Uterus (tissue), 4 donors: Measurements from ENCODE around the gene JADE3. TPM values are rescaled to one million over a fixed set of nuclear protein-coding genes. Genes with fewer than 3 reads are reported as not detected.
A peak's percentile ranks its signal among the peaks of the same experiment; 100 is the strongest.

Experiments used
- DNase-seq, 2 donors: peaks; one replicate each; pipeline ENCODE4 v3.0.0-alpha.2; 2019 to 2020
- H3K27ac ChIP-seq, 2 donors: fragments of 200-600 bp; sonication (generic); 1 replicate in 1 of 2; 2 replicates in 1 of 2; pipeline ENCODE4 v1.5.1; 2016 to 2018
- H3K27me3 ChIP-seq, 2 donors: fragments of 200-600 bp; sonication (generic); one replicate each; pipeline ENCODE4 v1.5.1; 2018 to 2019; ENCODE audit warnings: control low read depth in 1 of 2
- H3K36me3 ChIP-seq, 2 donors: fragments of 200-600 bp; sonication (generic); one replicate each; pipeline ENCODE4 v1.5.1; 2019; ENCODE audit warnings: control low read depth in 1 of 2
- H3K4me1 ChIP-seq, 2 donors: fragments of 200-600 bp; sonication (generic); one replicate each; pipeline ENCODE4 v1.5.1; 2018 to 2019; ENCODE audit warnings: control low read depth in 1 of 2
- H3K4me3 ChIP-seq, 2 donors: fragments of 200-600 bp; sonication (generic); 1 replicate in 1 of 2; 2 replicates in 1 of 2; pipeline ENCODE4 v1.5.1; 2018 to 2019; ENCODE audit warnings: mild to moderate bottlenecking in 1 of 2
- H3K9me3 ChIP-seq, 2 donors: fragments of 200-600 bp; sonication (generic); one replicate each; pipeline ENCODE4 v1.5.1; 2019; ENCODE audit warnings: control low read depth in 1 of 2
- CTCF ChIP-seq, 4 experiments: fragments of 200-600 bp in 2 of 4; fragments of 450-650 bp in 2 of 4; sonication (generic) in 2 of 4; IDR thresholded peaks; one replicate each; pipeline ENCODE4 v1.5.1; 2016 to 2019; ENCODE audit warnings: antibody characterized with exemption in 4 of 4, mild to moderate bottlenecking in 2 of 4, moderate library complexity in 1 of 4
- POLR2A ChIP-seq, 2 donors: fragments of 450-650 bp; IDR thresholded peaks; one replicate each; pipeline ENCODE4 v1.6.1; 2016; ENCODE audit warnings: antibody characterized with exemption in 2 of 2, mild to moderate bottlenecking in 1 of 2, moderate library complexity in 1 of 2
- intact Hi-C: fragments of 100-400 bp; cut with DNase I; formaldehyde crosslinking; loops from one replicate; pipeline ENCODE4 v1.15.1; 2023; ENCODE audit warnings: low total_unique reads
- total RNA-seq, 4 donors: library from RNA; depleted of rRNA in 3 of 4; stranded (reverse); fragments of >200 nt in 3 of 4; gene quantifications; one replicate each; pipeline versions ENCODE4 v1.1.0 to v1.2.4, GENCODE V29; 2014 to 2023
- donor health status: DM: yes; HTN: yes; CAD: no.

Gene JADE3
- total RNA-seq, 4 donors from 2014 or later, result 6.9 to 15.5 (median 10.2) TPM

GRCh38 chrX:46903458-46904242, 8.6 kb upstream of the JADE3 start:
- DNase-seq, result peak; percentile 74 to 81
- Histone ChIP-seq H3K4me1 (no peaks in the 10 kb centered on the region), H3K27me3 (no peaks in the 10 kb centered on the region), H3K36me3 (no peaks in the 10 kb centered on the region), H3K27ac (no peak overlapping the region), H3K9me3 (no peaks in the 10 kb centered on the region), H3K4me3 (peak overlapping the region; percentile 20 to 35)
- intact Hi-C loops, result no loop called here
- TF ChIP-seq CTCF (IDR thresholded peaks at IDR 0.05) (peak; percentile 61 to 84 (median 65)), POLR2A (IDR thresholded peaks at IDR 0.05) (no peak)

GRCh38 chrX:46904626-46905025, 7.6 kb upstream of the JADE3 start:
- Histone ChIP-seq H3K4me1 (no peaks in the 10 kb centered on the region), H3K27ac (no peak overlapping the region), H3K4me3 (no peak overlapping the region), H3K27me3 (no peaks in the 10 kb centered on the region), H3K9me3 (no peaks in the 10 kb centered on the region), H3K36me3 (no peaks in the 10 kb centered on the region)
- intact Hi-C loops, result no loop called here
- TF ChIP-seq CTCF (IDR thresholded peaks at IDR 0.05) (no peak), POLR2A (IDR thresholded peaks at IDR 0.05) (no peak)
- DNase-seq, result no peak

- no peaks in the 10 kb centered on the region for H3K4me1 ChIP-seq
- TF ChIP-seq POLR2A (IDR thresholded peaks at IDR 0.05) (no peak), CTCF (IDR thresholded peaks at IDR 0.05) (no peak)
- intact Hi-C loops, result no loop called here
- no peaks in the 10 kb centered on the region for H3K9me3 ChIP-seq
- no peak overlapping the region for H3K4me3 ChIP-seq
- DNase-seq, result no peak
- no peaks in the 10 kb centered on the region for H3K27me3 ChIP-seq
- H3K36me3 ChIP-seq, result no peaks in the 10 kb centered on the region
- no peak overlapping the region for H3K27ac ChIP-seq
Observed at GRCh38 chrX:46910415-46910814, 1.8 kb upstream of the JADE3 start.

GRCh38 chrX:46912603-46913491, 626 bp downstream of the JADE3 start:
- Histone ChIP-seq H3K9me3 (no peaks in the 10 kb centered on the region), H3K4me3 (peak overlapping the region; percentile 51 to 63), H3K27ac (peak overlapping the region; percentile 66 to 77), H3K36me3 (no peaks in the 10 kb centered on the region), H3K27me3 (no peaks in the 10 kb centered on the region), H3K4me1 (no peaks in the 10 kb centered on the region)
- intact Hi-C loops, result no loop called here
- DNase-seq, result peak; percentile 23 to 30
- TF ChIP-seq CTCF (IDR thresholded peaks at IDR 0.05) (peak; percentile 31 to 65 (median 39)), POLR2A (IDR thresholded peaks at IDR 0.05) (no peak)

GRCh38 chrX:46913667-46914066, 1.4 kb downstream of the JADE3 start:
- no peak for TF ChIP-seq POLR2A (IDR thresholded peaks at IDR 0.05)
- TF ChIP-seq CTCF (IDR thresholded peaks at IDR 0.05), result no peak

More at GRCh38 chrX:46913667-46914066, 1.4 kb downstream of the JADE3 start:
- H3K27me3 ChIP-seq, result no peaks in the 10 kb centered on the region
- H3K27ac ChIP-seq, result peak overlapping the region; percentile 66 to 77
- H3K4me1 ChIP-seq, result no peaks in the 10 kb centered on the region
- H3K36me3 ChIP-seq, result no peaks in the 10 kb centered on the region
- no peaks in the 10 kb centered on the region for H3K9me3 ChIP-seq
- intact Hi-C loops, result no loop called here
- peak overlapping the region; percentile 51 to 63 for H3K4me3 ChIP-seq
- peak; percentile 14 to 34 for DNase-seq
